Stimulated activated CD4-positive, alpha-beta T cell treated with anti-CD3 and anti-CD28 coated beads, Interleukin-1b, Interleukin-23, amount 100 ng/mL, for 1 hour (primary cell): Measurements from ENCODE around the gene HLA-F.

Experiments
- DNase-seq, 2 donors: peaks; one replicate each; pipeline ENCODE4 v3.0.0-alpha.2; 2020; ENCODE audit warnings: low read depth in 2 of 2

HLA-F gene

DNA sequence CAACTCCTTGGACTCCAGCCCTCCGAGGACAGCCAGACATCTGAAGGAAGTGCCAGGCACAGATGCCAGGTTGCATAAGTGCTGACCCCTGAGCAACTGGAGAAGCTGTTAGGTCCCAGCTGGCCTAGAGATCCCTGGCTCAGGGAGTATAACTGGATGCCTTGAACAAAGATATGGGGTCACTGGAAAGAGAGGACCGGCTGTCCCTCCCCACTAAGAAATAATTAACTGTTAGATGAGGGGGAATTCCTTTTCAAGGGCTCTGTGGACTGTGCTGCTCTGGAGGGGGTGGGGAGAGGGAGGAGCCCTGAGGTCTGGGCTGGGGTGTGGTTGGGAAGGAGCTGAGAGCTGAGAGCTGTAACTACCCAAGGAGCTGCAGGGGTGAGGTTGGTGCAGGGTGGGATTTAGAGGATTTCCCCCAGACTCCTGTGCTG, 39.6 kb downstream of the HLA-F start:
- DNase-seq = no peak

DNA sequence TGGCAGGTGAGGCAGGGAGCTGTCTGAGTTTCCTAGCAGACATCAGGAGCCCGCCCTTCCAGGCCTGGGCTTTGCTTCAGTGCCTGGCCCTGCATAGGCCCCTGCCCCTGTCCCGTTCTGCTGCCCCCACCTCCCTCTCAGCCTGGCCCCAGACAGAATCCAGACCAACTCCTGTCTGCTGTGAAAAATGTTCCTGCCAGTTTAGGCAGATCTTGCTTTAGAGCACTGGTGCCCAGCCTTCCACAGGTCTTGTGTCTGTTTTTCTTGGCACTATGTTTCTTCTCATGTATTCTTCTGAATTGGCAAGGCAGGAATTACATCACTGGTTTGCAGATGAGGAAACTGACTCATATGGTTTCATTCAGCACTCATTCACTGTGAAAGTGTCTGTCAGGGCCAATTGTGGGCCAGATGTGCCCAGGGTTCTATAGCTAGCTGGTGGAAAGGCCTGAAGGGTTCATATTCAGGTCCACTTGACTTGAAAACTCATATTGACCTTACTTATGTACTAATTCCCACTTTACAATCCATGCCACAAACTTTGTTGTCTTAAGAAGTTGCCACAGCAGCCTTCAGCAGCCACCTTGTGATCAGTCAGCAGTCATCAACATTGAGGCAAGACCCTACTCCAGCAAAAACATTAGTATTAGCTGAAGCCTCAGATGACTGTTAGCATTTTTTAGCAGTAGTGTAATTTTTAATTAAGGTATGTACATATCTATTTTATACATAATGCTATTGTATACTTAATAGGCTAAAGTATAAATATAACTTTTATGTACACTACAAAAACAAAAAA, 40.5 kb downstream of the HLA-F start:
- no peak for DNase-seq

DNA sequence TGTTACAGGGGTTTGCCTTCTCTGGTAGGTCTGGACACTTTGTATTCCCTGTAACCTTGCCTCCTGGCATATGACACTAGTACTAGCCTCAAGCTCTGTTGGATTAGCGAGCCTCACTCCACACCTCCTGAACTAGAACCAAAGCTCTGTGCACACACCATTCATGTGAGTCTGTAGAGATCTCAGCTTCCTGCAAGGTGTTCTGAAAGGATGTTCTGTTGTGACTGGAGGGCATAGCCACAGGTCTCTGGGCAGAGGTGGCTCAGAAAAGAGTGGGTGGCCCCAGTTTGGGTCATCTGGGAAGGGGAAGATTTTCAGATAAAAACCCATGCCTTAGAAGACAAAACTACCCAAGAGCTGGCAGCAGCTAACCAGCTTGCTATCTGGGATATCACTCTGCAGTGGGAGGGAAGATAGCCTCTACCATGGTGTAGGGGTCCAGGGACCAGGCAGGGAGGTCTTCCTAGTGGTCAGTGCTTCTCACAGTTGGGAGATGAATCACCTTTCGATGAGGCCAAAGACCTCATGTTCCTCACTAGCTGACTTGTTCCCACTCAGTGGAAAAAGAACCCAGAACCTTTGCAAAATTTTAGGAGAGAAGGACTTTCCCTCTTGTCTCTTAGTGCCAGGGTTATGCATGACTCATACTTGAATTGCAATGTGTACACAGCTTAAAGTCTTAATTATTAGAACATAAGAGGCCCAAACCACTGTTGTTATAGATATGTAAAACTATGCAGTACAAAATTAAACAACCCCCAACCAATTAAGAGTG, 41.4 kb downstream of the HLA-F start:
- no peak for DNase-seq

DNA sequence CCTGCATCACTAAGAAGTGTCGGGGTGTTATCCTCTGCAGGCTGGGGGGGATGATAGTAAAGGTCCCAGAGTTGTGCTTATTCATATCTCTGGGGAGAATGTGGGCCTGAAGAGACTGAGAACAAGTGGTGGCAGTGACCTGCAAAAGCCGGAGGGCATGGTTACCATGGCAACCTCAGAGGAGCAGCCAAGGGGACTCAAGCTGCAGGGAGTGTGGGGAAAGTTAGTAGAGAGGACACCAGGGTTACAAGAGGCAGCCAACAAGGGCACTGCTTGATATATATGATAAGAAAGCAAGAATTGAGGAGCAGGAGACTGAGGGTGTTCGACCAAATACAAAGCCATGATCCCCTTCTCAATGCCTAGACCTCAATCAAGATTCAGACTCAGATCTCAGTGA, 46.1 kb downstream of the HLA-F start:
- DNase-seq = no peak

DNA sequence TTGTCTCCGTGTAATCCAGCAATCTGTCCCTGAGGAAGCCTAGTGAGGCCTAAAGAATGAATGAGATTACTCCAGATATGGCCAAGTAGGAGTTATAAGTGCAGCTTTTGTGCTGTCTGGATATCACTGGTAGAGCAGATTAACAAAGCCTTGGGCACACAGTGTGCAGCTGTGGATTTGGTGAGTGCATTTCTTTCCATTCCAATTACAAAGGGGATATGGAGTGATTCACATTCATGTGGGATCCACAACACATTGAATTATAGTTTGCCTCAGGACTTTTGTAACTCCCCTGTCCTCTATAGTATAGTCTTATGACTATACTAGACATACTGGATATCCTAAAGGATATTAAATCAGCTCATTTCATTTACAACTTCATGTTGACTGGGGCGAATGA, 47.1 kb downstream of the HLA-F start:
- no peak for DNase-seq

DNA sequence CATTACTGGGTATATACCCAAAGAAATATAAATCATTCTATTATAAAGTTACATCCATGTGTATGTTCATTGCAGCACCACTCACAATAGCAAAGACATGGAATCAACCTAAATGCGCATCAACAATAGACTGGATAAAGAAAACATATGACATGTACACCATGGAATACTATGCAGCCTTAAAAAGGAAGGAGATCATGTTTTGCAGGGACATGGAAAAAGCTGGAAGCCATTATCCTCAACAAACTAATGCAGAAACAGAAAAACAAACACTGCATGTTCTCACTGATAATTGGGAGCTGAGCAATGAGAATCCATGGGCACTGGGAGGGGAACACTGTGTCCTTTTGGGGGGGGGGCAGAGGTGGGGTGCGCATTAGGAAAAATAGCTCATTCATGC, 53.5 kb downstream of the HLA-F start:
- DNase-seq = no peak
